Gastrocnemius medialis (tissue), 4 donors: ENCODE results near the gene SPACA6. TPM values are rescaled to one million over a fixed set of nuclear protein-coding genes. Genes with fewer than 3 reads are reported as not detected.

Experiments used
- ATAC-seq, 2 donors: fragments of 150-250 bp; one replicate each; pipeline ENCODE4 v1.9.1; 2016
- DNase-seq, 2 donors: peaks; one replicate each; pipeline ENCODE4 v3.0.0-alpha.2; 2019
- H3K27ac ChIP-seq, 4 donors: fragments of 200-600 bp; sonication (generic); 1 replicate in 1 of 4; 2 replicates in 3 of 4; pipeline ENCODE4 v1.5.1; 2016 to 2018; ENCODE audit warnings: mild to moderate bottlenecking in 2 of 4, moderate library complexity in 1 of 4
- H3K27me3 ChIP-seq, 3 donors: fragments of 200-600 bp; sonication (generic) in 2 of 3; 1 replicate in 1 of 3; 2 replicates in 2 of 3; pipeline versions ENCODE4 v1.5.1 to v1.6.0; 2016 to 2019; ENCODE audit warnings: mild to moderate bottlenecking in 1 of 3, moderate library complexity in 1 of 3
- H3K36me3 ChIP-seq, 2 donors: fragments of 200-600 bp; sonication (generic) in 1 of 2; one replicate each; pipeline ENCODE4 v1.5.1; 2017 to 2018
- H3K4me1 ChIP-seq, 2 donors: fragments of 200-600 bp; sonication (generic) in 1 of 2; one replicate each; pipeline ENCODE4 v1.5.1; 2016 to 2017; ENCODE audit warnings: mild to moderate bottlenecking in 2 of 2
- H3K4me3 ChIP-seq, 4 donors: fragments of 200-600 bp; sonication (generic) in 3 of 4; 1 replicate in 1 of 4; 2 replicates in 3 of 4; pipeline ENCODE4 v1.5.1; 2016 to 2019; ENCODE audit warnings: mild to moderate bottlenecking in 2 of 4
- H3K9me3 ChIP-seq, 3 donors: fragments of 200-600 bp; sonication (generic) in 2 of 3; 1 replicate in 1 of 3; 2 replicates in 2 of 3; pipeline ENCODE4 v1.5.1; 2016 to 2019
- CTCF ChIP-seq, 5 experiments: fragments of 450-650 bp in 3 of 5; fragments of 200-600 bp in 2 of 5; sonication (generic) in 2 of 5; IDR thresholded peaks in 4 of 5; conservative IDR thresholded peaks in 1 of 5; 1 replicate in 4 of 5; 2 replicates in 1 of 5; pipeline ENCODE4 v1.5.1; 2016 to 2019; ENCODE audit warnings: antibody characterized with exemption in 5 of 5, mild to moderate bottlenecking in 3 of 5, moderate library complexity in 3 of 5
- POLR2A ChIP-seq, 2 donors: fragments of 450-650 bp; IDR thresholded peaks; one replicate each; pipeline ENCODE4 v1.6.1; 2017; ENCODE audit warnings: antibody characterized with exemption in 2 of 2, mild to moderate bottlenecking in 2 of 2, moderate library complexity in 2 of 2
- in situ Hi-C, 4 donors: fragments of 200-750 bp; cut with MboI; loops; one replicate each; pipeline versions ENCODE4 v1.15.0 to v1.8.0; 2017; ENCODE audit warnings: low sequenced_read_pairs in 4 of 4
- intact Hi-C: fragments of 100-400 bp; cut with DNase I; formaldehyde crosslinking; loops from one replicate; pipeline ENCODE4 v1.15.1; 2023; ENCODE audit warnings: low total_unique reads
- total RNA-seq, 4 donors: library from RNA; depleted of rRNA; stranded (reverse); fragments of >200 nt; gene quantifications; one replicate each; pipeline versions ENCODE4 v1.1.0 to v1.2.3, GENCODE V29; 2016

The SPACA6 gene
- total RNA-seq, 4 donors from 2014 or later, result 0.64 to 0.94 (median 0.71) TPM; not detected in 1

- Histone ChIP-seq H3K27ac (no peak overlapping the region), H3K4me3 (no peak overlapping the region), H3K36me3 (no peaks in the 10 kb centered on the region), H3K4me1 (no peaks in the 10 kb centered on the region), H3K27me3 (peaks cover 12 to 25% (median 24%) of the 10 kb centered on the region in 3 donors), H3K9me3 (no peaks in the 10 kb centered on the region)
- in situ Hi-C loops (no loop called here), intact Hi-C loops (no loop called here)
- TF ChIP-seq POLR2A (IDR thresholded peaks at IDR 0.05) (no peak), CTCF (IDR thresholded peaks at IDR 0.05 in 4 of 5, conservative IDR thresholded peaks at IDR 0.05 in 1 of 5) (no peak)
- DNase-seq, result no peak
- no peak for ATAC-seq
Observed at GRCh38 chr19:51715850-51716249, 22.7 kb downstream of the SPACA6 start.

- H3K27me3 ChIP-seq, result peaks cover 20 to 27% (median 25%) of the 10 kb centered on the region in 3 donors
- DNase-seq (no peak), ATAC-seq (no peak)
- TF ChIP-seq CTCF (IDR thresholded peaks at IDR 0.05 in 4 of 5, conservative IDR thresholded peaks at IDR 0.05 in 1 of 5) (no peak), POLR2A (IDR thresholded peaks at IDR 0.05) (no peak)
- no peaks in the 10 kb centered on the region for H3K9me3 ChIP-seq
- H3K4me3 ChIP-seq, result no peak overlapping the region
- H3K36me3 ChIP-seq, result no peaks in the 10 kb centered on the region
- no peak overlapping the region for H3K27ac ChIP-seq
- no peaks in the 10 kb centered on the region for H3K4me1 ChIP-seq
- in situ Hi-C loops (no loop called here), intact Hi-C loops (no loop called here)
Observed at GRCh38 chr19:51716925-51717324, 23.8 kb downstream of the SPACA6 start.

GRCh38 chr19:51719251-51719988 lies 26.3 kb downstream of the SPACA6 start:
- Histone ChIP-seq H3K4me3 (no peak overlapping the region), H3K27ac (no peak overlapping the region), H3K36me3 (no peaks in the 10 kb centered on the region), H3K27me3 (peaks cover 20 to 30% (median 25%) of the 10 kb centered on the region in 3 donors), H3K4me1 (no peaks in the 10 kb centered on the region), H3K9me3 (no peaks in the 10 kb centered on the region)
- DNase-seq (no peak), ATAC-seq (no peak)
- in situ Hi-C loops (no loop called here), intact Hi-C loops (no loop called here)
- TF ChIP-seq POLR2A (IDR thresholded peaks at IDR 0.05) (no peak), CTCF (IDR thresholded peaks at IDR 0.05 in 4 of 5, conservative IDR thresholded peaks at IDR 0.05 in 1 of 5) (no peak)

- Histone ChIP-seq H3K36me3 (no peaks in the 10 kb centered on the region), H3K27me3 (peaks cover 18 to 39% (median 25%) of the 10 kb centered on the region in 3 donors), H3K9me3 (no peaks in the 10 kb centered on the region), H3K27ac (no peak overlapping the region), H3K4me3 (no peak overlapping the region), H3K4me1 (no peaks in the 10 kb centered on the region)
- no peak for ATAC-seq
- in situ Hi-C loops (no loop called here), intact Hi-C loops (no loop called here)
- TF ChIP-seq CTCF (IDR thresholded peaks at IDR 0.05 in 4 of 5, conservative IDR thresholded peaks at IDR 0.05 in 1 of 5), result no peak
- no peak for TF ChIP-seq POLR2A (IDR thresholded peaks at IDR 0.05)
- no peak for DNase-seq
Observed at GRCh38 chr19:51721905-51722304, 28.8 kb downstream of the SPACA6 start.
